Measurements from ENCODE around the gene C17orf113.

DNA sequence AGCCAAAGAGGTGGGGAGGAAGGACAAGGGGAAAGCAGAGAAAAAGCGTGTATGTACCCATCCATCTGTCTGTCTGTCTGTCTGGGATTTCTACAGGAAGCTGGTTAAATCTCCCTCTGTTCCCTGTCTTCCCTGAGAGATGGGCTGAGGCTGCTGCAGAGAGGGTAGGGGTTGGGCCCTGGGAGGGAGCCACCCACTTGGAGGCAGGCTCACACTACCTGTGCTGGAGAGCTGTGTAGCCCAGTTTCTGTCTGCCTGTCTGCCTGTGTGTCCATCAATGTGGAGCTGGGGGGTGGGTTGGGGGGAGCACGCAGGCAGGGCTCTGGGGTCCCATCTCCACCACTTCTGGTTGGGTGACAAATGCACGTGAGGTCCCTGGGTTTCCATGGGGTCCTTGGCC is 18.6 kb upstream of the C17orf113 start:
- no peak for TF ChIP-seq POLR2AphosphoS5 (IDR thresholded peaks at IDR 0.05; ENCODE audit: low read depth, low read length)
- TF ChIP-seq SIN3A (IDR thresholded peaks at IDR 0.05; ENCODE audit: borderline replicate concordance, insufficient read depth, low read length): no peak

Measured in PFSK-1 (cell line).